AG08396 (cell line): Measurements from ENCODE around the gene FADS6.

ENCODE experiments used
- DNase-seq: peaks from one replicate; pipeline ENCODE4 v3.0.0; 2012; ENCODE audit warnings: low spot score, mixed read lengths

FADS6 gene, protein sequence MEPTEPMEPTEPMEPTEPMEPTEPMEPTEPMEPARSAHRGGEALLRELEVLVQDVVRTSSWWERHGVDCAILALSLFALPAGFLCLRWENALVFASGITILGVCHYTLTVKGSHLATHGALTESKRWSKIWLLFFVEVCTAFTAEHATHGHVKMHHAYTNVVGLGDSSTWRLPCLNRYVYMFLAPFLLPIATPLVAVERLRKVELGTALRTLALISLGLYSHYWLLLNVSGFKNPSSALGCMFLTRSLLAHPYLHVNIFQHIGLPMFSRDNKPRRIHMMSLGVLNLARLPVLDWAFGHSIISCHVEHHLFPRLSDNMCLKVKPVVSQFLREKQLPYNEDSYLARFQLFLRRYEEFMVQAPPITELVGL

DNA sequence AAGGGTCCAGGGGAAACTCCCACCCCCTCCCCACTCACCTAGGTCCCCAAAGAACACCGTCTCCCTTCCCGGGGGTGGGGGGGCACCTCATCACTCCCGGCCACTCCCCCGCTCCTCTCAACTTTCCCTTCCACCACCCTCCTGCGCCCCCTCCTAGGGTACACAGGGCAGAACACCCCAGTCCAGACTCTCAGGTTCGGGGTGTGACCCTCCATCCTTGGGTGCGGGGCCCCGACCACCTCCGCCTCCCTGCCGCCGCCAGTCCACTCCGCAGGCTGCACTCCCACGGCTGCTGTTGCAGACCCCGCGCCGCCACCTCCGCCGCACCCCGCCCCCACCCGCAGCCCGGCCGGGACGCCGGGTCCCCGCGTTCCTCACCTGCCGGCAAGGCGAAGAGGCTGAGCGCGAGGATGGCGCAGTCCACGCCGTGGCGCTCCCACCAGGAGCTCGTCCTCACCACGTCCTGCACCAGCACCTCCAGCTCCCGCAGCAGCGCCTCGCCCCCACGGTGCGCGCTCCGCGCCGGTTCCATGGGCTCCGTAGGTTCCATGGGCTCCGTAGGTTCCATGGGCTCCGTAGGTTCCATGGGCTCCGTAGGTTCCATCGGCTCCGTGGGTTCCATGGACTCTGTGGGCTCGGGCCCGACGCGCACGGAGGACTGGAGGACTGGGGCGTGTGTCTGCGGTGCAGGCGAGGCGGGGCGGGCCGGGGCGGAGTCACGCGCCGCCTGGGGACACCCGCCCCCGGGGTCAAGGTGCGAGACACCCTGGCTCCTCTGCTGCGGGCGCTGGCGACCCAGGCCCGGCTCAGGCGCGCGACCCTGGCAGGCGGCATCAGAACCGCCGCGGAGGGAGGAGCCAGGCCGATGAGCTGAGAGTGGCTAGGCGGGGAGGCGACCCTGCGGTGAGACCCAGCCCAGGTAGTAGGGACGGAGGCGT, at the start of gene FADS6:
Gene FADS6 (minus strand): TSS at position 660 of the 938 bp plus-strand sequence. CDS start 38 bp downstream, at position 622.
- DNase-seq, result no peak

DNA sequence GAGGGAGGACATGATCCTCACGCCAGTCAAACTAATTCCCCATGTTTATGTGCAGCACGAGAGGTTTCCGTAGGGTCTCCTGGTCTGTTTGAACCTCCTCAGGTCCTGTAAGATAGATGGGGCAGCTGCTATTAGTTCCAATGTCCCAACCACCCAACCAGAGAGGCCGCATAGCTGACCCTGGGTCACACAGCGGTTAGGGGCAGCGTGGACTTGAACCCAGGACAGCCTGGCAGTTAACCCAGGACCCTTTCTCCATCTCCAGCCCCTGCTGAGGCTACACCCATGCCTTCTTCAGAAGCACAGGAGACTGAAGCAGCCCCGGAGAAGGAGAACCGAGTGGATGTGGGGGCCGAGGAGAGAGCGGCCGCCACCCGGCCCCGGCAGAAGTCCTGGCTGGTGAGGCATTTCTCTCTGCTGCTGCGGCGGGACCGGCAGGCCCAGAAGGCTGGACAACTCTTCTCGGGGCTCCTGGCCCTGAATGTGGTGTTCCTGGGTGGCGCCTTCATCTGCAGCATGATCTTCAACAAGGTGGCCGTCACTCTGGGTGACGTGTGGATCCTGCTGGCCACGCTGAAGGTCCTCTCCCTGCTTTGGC, 47.8 kb upstream of the FADS6 start:
- no peak for DNase-seq

- DNase-seq, result no peak
These were observed 46.1 kb upstream of the FADS6 start for GRCh38 chr17:74939534-74939933.

GRCh38 chr17:74938194-74938950, 44.9 kb upstream of the FADS6 start:
- no peak for DNase-seq

GRCh38 chr17:74937064-74938051, 43.9 kb upstream of the FADS6 start:
- no peak for DNase-seq

DNA sequence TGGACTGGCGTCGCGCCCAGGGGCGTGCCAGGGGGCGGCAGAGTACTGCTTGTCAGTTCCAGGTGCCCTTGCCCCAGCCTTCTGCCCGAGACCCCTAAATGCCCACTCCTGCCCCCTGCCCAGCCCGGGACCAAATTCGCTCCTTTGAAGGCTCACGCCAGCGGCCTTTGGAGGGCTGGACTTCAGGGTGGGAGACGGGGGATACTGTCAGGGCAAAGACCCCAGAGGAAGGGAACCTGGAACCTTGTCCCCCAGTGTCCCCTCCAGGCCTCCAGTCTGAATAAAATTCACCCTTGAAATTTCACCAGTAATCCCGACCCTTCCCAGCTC, 43.0 kb upstream of the FADS6 start:
- DNase-seq, result no peak

DNA sequence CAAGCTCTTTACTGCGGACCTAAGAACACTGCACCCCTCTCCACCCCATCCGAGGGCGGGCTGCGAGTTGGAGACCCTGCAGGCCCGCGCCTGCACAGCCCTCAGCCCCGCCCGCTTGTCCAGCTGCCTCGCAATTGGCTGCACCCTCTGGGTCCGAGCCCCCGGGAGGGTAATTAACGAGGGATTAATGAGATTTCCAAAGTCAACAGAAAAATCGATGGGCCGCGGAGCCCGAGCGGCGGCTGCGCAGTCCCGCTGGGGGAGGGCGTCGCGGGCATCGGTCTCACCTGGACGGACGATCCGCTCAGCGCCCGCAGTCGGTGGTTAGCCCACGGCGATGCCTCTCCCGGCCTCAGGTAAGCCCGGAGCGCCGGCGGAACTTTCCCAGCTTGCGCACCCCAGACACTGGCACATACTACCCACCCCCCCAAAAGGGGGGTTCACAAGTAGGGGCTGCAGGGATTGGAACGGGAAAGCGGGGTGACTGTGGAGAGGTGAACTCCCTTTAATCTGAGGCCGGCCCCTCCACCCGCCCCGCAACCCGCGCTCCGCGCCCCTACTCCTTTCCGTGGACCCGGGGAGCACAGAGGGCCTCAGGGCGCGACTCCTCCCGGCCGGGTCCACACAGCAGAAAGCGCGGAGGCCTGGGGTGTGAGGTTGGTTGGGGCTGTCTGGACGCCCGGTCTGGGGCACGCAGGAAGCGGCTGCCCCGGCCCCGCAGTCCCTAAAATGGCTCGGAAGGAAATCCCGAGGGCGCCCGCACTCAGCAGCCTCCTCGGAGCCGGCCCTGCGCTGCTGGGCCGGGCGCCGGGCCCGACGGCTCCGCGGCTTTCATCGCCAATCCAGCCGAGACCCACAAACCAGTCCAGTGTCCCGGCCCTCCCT, 42.4 kb upstream of the FADS6 start, which contains the start of gene OTOP3:
Gene OTOP3 (plus strand): TSS at position 314 of the 885 bp plus-strand sequence. CDS start 24 bp downstream, at position 338.
- no peak for DNase-seq

DNA sequence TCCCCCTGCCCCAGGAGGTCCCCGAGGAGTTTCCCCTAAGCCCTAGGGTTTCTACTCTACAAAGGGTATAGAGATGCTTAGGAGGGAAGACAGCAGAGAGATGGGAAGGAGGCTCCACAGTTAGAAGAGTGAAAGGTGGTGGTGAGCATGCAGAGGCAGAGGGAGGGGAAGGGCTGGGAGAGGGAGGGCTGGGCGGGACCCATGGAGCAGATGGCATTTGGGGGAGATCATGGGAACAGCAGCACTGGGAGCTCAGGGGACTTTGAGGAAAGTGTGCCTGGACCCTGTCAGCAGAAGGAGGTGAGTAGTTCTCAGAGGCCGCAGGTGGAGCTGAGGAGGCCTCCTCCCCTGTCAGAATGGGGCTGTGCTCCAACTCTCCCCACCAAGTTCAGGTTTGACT, 41.6 kb upstream of the FADS6 start:
- no peak for DNase-seq

- no peak for DNase-seq
These were observed 37.2 kb upstream of the FADS6 start for GRCh38 chr17:74930535-74931036.

DNA sequence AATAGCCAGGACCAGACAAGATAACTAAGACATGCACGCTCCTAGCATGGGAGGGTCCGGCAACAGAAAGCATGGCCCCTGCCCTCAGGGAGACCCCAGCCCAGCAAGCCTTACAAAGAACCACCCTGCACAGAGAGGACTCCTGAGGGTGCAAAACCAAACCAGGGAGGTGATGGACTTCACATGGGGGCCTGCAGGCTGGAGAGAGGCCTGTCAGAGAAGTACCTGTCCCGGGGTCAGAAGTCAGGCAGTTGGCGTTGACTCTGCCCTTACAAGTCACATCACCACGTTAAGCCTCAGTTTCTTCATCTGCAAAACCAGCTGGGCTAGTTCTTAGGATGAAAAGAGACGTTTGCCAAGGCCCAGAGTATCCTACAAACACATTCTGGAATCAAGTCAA, 35.4 kb upstream of the FADS6 start:
- DNase-seq, result no peak

DNA sequence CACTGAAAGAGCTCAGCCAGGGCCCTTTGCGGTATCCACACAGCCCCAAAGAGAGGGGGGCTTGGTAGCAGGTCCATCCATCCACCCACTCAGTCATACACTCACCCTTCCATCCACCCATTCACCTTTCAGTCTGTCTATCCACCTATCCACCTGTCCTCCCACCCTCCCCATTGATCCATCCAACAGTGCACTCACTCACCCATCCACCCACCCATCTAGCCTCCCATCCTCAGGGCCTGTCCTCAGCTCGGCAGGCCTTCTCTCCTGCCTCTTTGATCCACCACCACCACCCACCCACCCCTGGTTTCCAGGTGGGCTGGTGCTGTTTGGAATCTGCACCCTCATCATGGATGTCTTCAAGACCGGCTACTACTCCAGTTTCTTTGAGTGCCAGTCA, 31.8 kb upstream of the FADS6 start:
- DNase-seq, result no peak

DNA sequence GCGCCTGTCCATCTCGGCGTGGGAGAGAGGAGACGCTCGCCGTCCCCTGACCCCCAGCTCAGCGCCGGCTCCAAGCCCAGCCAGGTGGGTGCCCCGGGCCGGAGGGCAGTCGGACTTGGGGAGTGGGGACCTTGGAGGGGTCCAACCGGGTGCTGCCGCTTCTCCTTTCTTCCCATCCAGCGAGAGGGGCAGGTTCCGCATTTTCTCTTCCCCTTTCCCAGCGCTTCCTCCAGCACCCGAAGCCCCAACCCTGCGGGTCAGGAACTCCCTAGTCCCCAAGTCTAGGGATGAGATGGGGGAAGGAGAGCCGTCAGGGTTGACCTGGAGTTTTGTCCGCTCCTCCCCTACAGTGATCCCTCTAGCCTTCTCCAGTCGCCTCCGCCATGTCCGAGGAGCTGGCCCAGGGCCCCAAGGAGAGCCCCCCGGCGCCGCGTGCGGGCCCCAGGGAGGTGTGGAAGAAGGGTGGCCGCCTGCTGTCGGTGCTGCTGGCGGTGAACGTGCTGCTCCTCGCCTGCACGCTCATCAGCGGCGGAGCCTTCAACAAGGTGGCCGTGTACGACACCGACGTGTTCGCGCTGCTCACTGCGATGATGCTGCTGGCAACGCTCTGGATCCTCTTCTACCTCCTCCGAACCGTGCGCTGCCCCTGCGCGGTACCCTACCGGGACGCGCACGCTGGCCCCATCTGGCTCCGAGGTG, 31.0 kb upstream of the FADS6 start, which contains the start of gene OTOP2:
Gene OTOP2 (plus strand): TSS at position 24 of the 699 bp plus-strand sequence. CDS start 360 bp downstream, at position 384.
- DNase-seq, result no peak

DNA sequence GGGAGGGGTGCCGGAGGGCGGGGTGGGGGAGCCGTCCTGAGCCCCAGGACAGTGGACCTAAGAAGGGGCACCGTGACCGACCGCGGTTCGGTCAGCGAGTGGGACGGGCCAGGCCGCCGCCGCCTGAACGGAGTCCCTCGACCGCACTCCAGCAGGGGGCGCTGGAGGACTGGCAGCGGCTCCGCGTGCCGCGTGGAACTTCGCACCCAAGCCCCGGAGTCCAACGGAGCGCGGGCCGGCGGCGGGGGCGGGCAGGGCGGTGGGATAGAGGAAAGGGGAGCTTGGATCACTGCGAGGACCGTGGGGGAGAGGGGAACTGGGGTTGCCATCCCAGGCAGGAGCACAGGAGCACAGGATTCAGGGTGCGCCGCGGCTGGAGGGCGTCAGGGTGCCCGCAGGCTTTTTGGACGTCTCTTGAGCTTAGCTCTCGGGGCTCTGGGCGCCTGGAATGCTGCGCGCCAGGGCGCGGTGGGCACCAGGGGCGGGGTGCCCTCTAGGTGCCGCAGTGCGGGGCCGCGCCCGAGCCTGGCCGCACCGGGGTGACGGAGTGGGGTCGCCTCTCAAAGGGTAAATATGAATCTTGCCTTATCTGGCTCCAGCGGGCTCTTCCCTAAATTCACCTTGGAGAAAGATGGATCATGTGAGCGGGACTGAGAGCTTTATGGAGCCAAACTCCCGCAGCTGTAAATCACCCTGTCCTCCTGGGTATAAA, 30.3 kb upstream of the FADS6 start:
- DNase-seq, result peak; percentile 94

GRCh38 chr17:74922694-74923537, 29.5 kb upstream of the FADS6 start, which contains the start of gene USH1G:
Gene USH1G (minus strand): TSS chr17:74923255. CDS start chr17:74923073, 182 bp downstream.
- DNase-seq, result peak; percentile 73

DNA sequence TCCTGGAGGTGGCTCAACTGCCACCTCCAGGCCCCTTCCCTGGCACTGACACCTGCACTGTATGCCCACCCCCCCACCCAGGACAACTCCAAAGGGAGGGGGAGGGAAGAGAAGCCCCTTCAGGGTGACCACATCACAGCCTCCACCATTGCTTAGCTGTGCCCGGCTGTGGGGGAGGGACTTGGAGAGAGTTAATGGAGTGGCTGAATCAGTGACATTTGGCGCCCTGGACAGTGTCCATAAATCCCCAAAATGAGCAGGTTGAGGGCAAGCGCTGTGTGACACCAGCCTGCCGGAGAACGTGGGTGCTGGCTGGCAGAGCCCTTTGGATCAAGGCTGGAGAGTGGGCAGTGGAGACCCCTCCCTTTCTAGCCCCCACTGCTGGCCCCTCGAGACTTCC, 28.7 kb upstream of the FADS6 start:
- no peak for DNase-seq

GRCh38 chr17:74921769-74922168, 28.3 kb upstream of the FADS6 start:
- no peak for DNase-seq
